Stimulated activated CD4-positive, alpha-beta T cell treated with anti-CD3 and anti-CD28 coated beads, Interleukin-12 subunit alpha, Interleukin-12 subunit beta, amount 100 ng/mL, for 48 hours (primary cell): ENCODE results near the gene ASAP2.

Source experiments
- DNase-seq, 3 donors: peaks; one replicate each; pipeline ENCODE4 v3.0.0-alpha.2; 2020; ENCODE audit warnings: low read depth in 2 of 3, low spot score in 1 of 3

ASAP2 gene

DNA sequence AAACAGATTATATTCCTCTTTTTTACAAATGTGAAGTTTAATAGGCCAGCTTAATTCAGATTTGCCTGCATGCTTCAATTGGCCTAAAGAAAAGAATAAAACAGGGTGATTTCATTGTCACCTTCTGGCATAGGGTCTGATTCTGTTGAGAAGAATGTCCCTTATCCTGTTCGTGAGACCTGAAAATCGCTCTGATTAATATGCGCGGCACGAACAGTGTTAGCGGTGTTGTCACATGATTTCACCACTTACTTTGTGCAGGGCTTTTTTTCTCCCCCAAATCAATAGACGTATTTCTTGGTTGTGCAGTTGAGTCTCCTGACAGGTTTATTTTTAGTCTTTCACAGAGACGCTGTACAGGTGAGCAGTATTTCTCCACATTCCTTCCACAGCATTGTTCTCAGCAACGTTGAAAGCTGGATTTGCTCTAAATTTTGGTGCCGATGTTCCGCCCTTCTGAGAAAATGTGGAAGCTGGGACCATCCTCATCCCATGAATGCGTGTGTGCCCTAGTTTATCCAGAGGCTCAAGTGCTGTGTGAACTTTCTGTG is 134.8 kb downstream of the ASAP2 start:
- DNase-seq = no peak

DNA sequence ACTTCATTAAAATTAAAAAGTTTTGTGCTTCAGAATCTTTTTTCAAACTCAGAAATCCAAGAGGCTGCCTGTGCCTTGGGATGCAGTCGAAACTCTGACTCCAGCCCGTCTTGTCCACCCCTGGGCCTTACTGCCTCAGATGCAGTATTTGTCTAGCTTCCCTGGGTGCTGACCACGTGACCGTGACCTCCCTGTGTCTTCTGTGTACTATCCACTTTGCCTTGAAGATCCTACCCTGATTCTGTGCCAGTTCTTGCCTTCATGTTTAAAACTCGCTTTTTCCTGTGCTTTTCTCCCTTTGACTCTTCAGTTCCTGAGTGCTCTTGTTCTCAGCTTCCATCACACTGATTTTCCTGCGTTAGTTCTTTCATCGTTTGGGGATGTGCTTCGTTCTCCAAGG is 136.0 kb downstream of the ASAP2 start:
- DNase-seq = no peak

DNA sequence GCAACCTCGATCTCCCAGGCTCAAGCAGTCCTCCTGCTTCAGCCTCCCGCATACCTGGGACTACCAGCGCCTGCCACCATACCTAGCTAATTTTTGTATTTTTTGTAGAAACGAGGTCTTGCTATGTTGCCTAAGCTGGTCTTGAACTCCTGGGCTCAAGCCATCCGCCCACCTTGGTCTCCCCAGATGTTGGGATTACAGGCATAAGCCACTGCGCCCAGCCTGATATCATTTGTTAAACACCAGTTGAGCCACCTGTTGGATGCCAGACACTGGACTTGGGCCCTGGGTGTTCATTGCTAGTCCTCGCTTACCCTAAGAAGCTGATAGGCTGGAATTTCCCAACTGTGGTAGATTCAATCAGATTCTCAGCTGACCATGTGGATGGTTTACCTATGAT is 136.9 kb downstream of the ASAP2 start:
- no peak for DNase-seq

DNA sequence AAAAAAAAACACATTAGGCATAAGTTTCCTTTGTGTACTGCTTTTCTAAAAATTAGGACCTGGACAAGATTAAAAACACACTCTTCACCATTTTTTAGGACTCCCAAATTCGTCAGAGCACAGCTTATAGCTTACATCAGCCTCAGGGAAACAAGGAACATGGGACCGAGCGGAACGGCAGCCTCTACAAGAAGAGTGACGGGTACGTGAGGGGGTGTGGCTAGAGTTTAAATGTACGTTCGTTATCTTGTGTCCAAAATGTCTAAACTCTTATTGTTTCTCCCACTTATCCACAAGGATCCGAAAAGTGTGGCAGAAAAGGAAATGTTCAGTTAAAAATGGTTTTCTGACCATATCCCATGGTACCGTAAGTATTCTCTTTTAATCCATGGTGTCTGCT is 137.8 kb downstream of the ASAP2 start:
- DNase-seq = no peak

DNA sequence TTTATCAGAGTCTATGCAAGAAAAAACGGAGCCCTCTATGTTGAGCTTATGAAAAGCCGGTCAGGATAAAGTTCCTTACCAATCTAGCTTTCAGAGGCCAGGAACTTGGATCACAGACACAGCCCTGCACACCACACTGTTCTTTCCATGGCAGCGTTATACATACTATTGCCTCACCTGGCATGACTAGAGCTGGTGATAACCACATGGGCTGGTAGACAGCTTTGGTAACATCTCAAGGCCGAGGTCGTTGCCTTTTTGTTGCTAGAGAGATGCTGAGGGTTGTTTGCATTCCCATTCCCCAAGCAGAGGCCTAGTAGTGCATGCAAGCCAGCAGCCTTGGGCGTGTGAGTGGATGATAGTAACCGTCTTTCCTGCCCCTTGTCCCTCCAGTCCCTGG is 138.7 kb downstream of the ASAP2 start:
- DNase-seq = no peak

DNA sequence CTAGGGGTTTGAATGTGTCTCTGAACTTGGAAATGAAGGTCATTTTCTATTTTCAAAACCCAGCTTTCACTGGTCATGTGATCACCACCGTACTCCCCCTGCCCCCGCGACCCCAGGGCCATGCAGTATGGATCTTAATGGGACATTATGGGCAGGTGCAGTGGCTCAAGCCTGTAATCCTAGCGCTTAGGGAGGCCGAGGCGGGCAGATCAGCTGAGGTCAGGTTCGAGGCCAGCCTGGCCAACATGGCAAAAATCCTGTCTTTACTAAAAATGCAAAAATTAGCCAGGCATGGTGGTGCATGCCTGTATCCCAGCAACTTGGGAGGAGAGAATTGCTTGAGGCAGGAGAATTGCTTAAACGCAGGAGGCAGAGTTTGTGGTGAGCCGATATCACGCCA is 139.4 kb downstream of the ASAP2 start:
- DNase-seq = no peak

DNA sequence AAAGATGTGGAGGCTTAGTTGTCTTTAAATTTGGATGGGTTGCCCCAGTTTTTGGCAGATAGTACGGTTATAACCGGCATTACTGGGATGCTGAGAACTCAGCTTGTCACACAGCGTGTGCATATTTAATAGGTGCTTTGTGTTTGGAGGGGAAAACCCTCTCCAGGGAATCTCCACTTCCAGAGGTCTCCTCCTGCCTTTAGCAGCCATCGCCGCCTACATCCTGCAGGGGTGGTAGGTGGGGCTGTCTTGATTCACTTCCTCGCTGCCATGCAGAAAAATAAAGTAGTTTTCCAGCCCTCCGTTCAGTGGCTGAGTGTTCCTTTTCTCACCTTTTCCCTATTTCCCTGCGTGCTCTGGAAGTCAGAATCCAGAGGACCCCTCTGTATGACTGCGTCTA is 140.3 kb downstream of the ASAP2 start:
- no peak for DNase-seq

DNA sequence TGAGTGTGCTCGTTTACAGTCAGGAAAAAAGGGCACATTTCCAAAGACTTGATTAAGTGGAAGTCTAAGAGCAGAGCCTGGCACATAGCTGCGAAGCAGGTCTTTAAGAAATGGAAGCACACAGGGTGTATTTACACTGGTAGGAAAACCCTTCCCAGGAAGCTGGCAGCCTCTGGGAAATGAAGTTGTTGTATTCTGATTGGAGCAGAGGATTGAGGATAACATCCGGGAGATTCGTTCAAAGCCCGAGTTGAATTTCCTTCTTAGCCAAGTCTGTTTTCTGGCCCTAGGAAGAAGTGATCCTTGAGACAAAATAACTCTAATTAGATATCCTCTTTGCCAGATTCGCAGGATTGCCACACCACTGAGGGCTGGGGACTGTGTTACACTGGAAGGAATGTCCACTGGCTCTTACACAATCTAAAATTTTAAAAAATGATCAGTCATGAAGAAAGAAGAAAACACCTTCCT is 140.8 kb downstream of the ASAP2 start:
- DNase-seq = no peak

DNA sequence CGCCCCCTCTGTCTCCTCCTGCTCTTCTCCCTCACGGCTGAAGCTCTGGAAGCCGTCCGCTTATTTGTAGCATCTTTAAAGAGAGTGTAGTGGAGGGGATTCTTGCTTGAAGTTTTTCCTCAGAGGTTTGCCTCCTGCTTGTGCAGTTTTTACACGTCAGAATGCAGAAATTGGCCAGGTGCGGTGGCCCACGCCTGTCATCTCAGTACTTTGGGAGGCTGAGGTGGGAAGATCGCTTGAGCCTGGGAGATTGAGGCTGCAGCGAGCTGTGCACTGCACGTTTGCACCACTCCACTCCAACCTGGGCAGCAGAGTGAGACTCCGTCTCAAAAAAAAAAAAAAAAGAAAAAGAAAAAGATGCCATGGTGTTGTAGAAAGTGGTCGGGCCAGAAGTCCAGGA is 147.7 kb downstream of the ASAP2 start:
- DNase-seq = no peak

DNA sequence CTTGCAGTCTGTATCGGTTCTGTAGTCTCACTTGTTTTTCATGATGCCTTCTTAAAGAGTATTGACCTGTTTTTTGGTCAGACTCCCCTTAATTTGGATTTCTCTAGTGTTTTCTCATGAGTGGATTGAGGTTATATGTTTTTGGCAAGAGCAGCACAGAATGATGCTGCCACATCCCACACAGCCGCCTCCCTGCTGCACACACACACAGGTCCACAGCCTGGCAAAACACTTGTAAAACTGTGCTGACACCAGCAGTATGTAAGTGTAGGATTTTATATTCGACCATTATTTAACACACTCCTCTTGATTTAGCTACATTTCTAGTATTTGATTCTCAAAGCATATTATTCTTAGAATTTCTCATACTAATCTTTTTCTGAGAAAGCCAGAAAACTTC is 148.7 kb downstream of the ASAP2 start:
- DNase-seq = no peak

DNA sequence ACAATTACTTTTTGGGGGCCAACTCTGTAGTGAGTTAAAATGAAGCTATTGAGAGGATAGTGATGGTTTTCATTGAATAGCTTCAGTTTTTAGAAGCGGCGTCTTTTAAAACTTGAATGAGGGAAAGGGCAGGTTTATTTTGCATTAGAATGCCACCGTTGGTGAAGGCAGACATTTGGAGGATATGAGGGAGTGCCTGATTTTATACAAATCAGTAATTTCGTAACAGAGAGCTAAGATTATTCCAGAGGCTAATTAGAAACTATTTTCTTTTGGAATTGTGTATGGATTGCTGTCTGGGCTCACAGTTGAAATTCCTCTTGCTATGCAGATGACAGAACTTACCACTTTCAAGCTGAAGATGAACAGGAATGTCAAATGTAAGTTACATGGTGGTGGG is 149.1 kb downstream of the ASAP2 start:
- no peak for DNase-seq

DNA sequence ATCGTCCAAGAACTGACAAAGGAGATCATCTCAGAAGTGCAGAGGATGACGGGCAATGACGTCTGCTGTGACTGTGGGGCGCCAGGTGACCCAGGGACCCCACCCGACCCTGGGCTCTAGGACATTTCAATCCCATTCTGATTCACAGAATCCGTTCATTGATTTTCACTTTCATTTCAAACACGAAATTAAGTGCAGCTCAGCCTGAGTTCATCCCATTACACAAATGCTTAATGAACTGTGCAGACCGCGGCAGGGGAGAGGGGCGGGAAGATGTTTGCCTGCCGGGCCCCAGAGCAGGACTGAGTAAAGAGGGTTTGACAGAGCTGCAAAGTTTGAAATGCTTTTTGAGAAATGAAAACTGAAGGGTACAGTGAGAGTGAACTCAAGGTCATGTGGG is 149.6 kb downstream of the ASAP2 start:
- DNase-seq = no peak

DNA sequence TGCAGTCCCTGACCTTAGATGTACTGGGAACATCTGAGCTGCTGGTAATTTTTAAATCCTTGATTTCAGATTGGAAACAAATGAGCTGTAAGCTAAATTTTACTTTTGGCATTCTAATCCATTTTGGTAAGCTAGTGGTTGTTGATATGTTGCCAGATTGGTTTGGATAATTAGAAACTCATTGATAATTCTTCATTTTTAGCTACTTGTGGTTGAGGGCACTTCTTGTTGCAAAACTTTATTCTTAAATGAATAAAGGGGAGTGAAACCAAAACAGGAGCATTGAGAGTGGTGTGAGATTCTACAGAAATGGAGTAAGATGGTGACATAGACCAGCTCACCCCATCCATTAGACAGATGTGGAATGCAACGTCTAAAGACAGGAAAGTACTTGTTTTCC is 152.2 kb downstream of the ASAP2 start:
- no peak for DNase-seq

DNA sequence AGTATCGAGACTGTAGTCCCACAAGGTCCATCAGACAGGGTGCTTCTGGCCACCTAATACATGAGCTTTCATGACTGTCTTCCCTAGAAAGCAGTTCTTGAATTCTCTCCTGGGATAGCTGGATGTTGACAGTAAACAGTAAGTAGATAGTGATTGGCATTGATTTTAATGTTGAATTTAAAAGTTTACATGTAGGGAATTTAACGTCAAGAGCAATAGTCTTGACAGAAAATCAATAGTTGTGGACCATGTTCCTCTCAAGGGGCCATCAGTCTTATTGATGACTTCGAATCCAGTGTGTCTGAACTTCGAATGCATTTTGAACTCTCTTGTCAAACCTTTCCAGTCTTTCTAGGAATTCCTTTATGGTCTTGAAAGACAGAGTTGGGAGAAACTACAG is 152.9 kb downstream of the ASAP2 start:
- no peak for DNase-seq

DNA sequence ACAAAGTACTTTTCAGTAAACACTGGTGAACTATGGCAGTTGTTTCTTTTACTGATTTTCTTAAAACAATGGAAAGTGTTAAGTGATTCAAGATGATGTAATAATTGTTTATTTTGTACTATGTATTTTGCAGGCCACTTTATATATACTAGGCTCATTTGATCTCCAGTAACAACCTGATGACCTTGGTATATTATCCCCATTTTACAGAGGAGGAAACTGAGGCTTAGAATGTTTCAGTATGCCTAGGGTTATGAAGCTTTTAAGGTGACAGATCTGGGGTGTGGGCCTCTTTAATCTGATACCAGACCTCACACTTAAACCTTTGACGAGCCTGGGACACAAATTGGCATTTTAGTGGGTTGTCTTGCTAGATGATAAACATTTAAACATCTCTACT is 153.5 kb downstream of the ASAP2 start:
- no peak for DNase-seq

DNA sequence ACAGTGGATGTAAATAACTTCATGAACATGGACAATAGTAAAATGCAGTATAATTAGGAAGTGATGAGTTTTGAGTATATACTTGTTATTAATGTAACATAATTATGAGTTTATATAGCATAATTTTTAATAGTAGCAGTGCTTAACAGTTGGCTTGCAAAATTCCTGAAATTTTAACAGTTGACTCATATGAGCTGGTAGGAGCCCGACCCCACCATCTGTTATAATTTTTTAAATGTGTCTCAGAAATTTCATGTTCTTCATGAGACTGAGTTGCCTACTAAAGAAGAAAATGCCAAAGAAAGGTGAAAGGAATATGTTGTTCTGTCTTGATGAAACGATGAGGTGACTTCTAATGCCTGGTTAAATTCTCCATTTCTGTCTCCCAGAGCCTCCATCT is 154.1 kb downstream of the ASAP2 start:
- DNase-seq = no peak

DNA sequence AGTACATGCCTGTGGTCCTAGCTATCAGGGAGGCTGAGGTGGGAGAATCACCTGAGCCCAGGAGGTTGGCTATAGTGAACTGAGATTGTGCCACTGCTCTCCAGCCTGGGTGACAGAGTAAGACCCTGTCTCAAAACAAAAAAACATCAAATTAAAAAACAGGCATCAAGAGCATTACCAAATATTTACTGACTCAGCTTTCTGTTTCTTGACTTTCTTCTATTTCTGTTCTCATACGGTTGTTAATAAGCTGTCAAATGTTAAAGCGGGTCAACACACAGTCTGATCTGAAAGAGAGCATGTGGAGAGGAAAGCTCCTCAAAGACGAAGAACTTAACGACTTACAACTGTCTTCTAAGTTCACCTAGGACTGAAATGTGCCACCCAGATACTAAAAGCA is 157.8 kb downstream of the ASAP2 start:
- DNase-seq = no peak

DNA sequence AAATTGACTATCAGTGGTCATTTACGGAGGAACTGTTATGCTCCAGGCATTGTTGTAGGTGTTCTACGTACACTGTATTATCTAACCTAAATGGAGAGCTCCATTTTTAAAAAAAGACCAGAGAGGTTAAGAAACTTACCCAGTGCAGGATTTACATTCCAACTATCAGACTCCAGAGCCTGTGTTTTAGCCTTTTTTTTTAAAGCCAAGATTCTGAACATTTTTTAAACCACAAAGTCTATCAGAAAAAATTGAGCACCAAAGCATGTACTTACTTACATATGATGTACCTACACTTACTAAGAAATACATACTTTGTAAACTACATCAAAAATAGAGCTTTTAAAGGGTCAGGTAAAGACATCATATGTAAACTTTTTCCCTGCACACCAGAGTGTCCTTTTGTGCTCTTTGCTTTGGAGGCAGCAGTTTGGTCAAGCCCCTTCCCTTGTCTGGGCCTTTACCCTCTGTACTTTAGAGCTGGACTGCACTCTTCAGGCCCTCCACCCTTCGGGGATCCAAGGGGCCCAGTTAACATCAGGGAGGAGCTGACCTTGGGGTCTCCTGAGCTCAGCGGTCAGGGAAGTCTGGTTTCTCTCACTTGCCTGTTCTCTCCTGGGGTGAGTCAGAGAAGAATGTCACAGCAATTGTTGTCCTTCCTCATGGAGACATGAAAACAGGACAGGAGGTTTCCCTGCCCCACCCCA is 158.3 kb downstream of the ASAP2 start:
- no peak for DNase-seq

DNA sequence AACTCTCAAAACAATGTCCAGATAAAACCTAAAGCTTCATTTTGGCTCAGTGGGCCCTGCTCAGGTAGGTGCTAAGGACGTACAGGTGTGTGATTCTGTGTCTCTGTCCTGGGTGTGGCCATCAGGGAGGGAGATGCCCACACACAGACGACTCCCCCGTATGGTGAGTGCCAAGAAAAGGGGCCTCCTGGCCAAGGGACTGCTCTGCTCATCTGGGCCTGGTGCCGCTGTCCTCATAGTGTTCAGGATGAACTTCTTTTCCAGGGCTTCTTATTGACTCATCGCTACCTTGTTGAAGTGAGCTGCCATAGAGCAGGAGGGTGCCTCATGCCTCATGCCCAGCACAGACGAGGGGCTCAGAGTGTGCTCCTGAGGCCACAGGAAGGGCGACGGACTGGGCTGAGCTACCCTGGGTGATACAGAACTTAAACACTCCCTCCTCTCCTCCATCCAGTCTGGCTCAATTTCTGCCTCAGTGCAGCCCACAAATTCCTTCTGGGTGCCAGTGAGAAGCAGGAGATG is 158.9 kb downstream of the ASAP2 start:
- DNase-seq = no peak

DNA sequence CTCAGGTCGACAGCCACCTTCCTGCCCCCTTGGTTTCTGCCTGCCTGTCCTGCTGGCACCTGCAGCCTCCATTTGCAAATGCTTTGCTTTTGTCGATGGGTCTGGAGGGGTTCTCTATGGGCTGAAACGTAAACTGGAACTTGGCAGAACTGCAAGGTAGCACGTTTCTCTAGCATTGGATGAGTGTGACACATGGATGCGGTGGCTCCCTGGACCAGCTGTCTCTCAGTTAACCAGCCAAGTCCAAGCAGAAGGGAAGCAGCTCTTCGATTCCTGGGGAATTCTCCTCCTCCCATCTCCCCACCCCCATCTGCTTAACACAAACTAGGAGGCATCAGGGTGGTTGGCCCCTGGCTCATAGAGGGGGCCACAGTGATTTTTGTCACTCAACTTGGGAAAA is 159.4 kb downstream of the ASAP2 start:
- DNase-seq = no peak

DNA sequence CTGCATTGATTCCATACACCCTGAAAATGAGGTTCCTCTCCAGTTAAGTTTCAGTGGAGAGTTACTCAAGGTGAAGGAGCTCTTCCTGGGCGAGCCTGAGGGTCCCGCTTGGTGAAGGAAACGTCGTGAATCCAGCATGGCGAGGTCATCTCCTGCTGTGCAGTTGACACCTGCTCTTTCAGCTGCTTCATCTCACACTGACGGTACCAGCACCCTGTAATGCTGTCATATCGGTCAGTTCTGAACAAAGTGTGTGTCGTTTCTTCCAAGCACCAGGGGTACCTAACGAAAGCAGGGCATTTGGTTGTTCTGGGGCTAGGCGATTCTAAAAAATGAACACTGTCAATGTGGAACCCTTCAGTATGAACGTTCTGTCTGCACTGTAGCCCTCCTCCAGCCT is 164.1 kb downstream of the ASAP2 start:
- DNase-seq = no peak

DNA sequence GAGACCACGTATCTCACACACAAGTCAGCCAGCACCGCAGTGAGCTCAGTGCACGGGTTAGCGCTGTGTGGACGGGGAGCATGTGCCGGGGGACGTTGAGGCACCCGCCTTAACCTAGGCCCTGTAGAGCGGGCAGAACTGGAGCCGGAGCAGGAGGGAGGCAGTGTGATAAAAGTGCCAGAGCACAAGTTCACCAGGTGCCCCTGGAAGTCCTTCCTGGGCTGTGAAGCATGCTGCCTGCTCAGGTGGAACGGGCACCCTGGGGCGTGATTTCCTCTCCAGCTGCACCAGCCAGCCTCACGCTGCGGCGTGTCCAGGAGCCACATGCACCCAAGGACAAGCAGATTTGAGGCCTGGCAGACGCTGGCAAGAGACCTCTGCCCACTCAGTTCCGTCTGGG is 166.4 kb downstream of the ASAP2 start:
- no peak for DNase-seq

DNA sequence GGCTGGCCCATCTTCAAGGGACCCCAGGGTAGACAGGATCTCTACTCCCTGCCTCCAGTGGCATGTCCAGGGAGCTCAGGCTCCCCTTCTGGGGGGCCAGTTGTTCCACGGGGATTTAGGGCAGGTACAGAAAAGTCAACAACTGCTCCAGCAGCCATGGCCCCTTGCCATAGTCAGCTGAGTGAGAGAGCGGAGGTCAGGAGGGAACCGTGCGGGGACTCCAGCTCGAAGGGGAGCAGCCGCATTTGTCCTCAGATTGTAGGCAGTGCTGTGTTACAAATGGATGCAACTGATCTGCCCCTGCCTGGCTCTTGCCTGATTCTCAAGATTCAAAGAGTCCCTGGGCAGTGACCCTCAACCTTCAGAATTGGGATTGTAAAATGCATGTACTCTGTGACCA is 166.9 kb downstream of the ASAP2 start:
- DNase-seq = no peak
